Prostate gland (tissue), 2 donors: ENCODE results near the gene ANP32B.
A peak's percentile ranks its signal among the peaks of the same experiment; 100 is the strongest.

ENCODE experiments used
- POLR2A ChIP-seq: fragments of 450-650 bp; IDR thresholded peaks from one replicate; pipeline ENCODE4 v1.6.1; 2016; ENCODE audit warnings: antibody characterized with exemption, mild to moderate bottlenecking
- TF ChIP-seq, protein P1 (sequence below), 4 experiments: fragments of 200-600 bp in 2 of 4; fragments of 450-650 bp in 2 of 4; sonication (generic) in 2 of 4; IDR thresholded peaks; 1 replicate in 3 of 4; 2 replicates in 1 of 4; pipeline ENCODE4 v1.5.1; 2016 to 2019; ENCODE audit warnings: antibody characterized with exemption in 4 of 4, mild to moderate bottlenecking in 2 of 4, moderate library complexity in 2 of 4

DNA sequence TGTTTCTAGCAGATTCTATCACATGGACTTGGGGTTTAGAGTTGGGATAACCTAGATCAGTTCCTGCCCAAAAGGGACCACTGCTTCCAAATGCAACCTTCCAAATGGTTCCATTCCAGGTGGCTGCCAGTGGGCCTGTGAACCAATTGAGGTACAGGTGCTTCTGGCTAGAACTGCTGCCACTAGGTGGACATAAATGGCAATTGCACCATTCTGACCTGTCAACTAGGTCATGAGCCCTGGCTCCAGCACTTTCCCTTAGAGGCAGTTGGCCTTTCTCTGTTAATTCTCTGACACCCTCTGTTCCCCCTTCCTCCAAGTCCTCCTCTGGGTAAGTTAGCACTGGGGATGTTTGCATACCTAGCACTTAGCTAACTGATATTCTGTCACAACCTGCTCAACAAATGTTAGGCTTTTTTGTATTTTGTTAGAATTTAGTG, 28.6 kb upstream of the ANP32B start:
- TF ChIP-seq POLR2A = no peak
- TF ChIP-seq, protein P1, sequence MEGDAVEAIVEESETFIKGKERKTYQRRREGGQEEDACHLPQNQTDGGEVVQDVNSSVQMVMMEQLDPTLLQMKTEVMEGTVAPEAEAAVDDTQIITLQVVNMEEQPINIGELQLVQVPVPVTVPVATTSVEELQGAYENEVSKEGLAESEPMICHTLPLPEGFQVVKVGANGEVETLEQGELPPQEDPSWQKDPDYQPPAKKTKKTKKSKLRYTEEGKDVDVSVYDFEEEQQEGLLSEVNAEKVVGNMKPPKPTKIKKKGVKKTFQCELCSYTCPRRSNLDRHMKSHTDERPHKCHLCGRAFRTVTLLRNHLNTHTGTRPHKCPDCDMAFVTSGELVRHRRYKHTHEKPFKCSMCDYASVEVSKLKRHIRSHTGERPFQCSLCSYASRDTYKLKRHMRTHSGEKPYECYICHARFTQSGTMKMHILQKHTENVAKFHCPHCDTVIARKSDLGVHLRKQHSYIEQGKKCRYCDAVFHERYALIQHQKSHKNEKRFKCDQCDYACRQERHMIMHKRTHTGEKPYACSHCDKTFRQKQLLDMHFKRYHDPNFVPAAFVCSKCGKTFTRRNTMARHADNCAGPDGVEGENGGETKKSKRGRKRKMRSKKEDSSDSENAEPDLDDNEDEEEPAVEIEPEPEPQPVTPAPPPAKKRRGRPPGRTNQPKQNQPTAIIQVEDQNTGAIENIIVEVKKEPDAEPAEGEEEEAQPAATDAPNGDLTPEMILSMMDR (IDR thresholded peaks at IDR 0.05) = peak in 1 of 4 experiments; percentile 50
